ENCODE data around the gene PIKFYVE. TPM values are rescaled to one million over a fixed set of nuclear protein-coding genes. Genes with fewer than 3 reads are reported as not detected.
"Not testable (repeated sequence)": the region's sequence is repeated elsewhere in the genome, so short reads cannot be mapped to it uniquely, and the experiment has no call there.

PIKFYVE gene
- total and polyA plus RNA-seq, 3 experiments from 2014 or later: 7.0 to 14.8 (median 14.1) TPM

DNA sequence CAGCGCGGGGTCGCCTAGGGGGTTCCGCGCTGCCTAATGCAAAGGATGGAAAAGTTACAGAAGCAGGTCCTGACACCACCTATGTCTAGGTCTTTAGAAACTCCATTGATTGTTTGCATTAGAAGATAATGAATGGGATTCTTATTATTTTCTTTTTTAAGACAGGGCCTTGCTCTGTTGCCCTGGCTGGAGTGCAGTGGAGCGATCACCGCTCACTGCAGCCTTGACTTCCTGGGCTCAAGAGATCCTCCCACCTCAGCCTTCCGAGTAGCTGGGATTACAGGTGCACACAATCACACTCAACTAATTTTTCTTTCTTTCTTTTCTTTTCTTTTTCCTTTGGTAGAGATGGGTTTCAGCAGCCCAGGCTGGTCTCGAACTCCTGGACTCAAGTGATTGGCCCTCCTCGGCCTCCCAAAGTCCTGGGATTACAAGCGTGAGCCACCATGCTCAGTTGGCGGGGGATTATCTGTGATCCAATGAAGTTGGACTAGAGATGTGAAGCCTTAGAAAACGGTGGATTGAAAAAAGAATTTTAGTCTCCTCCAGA, 10.4 kb upstream of the PIKFYVE start:
- peak overlapping the region; percentile 97 to 100 (median 99) for H3K4me3 Mint-ChIP-seq
- H3K36me3 Mint-ChIP-seq: peaks cover 0 to 33% (median 8%) of the 10 kb centered on the region in 3 donors
- H3K9me3 Mint-ChIP-seq: no peaks in the 10 kb centered on the region
- Histone ChIP-seq H3K36me3 (ENCODE audit: insufficient read depth, low read length) (no peaks in the 10 kb centered on the region), H3K27me3 (ENCODE audit: insufficient read depth, low read length, poor library complexity, severe bottlenecking) (no peaks in the 10 kb centered on the region), H3K4me3 (ENCODE audit: low read length) (peak overlapping the region; percentile 88), H3K4me1 (ENCODE audit: insufficient read depth, low read length) (peaks cover 12% of the 10 kb centered on the region), H3K9me3 (ENCODE audit: low read length) (no peaks in the 10 kb centered on the region), H3K27ac (ENCODE audit: low read depth, low read length) (no peak overlapping the region)
- no peaks in the 10 kb centered on the region for H3K27me3 Mint-ChIP-seq
- peak in 1 of 5 donors; percentile 13 for DNase-seq
- ChIA-PET CTCF (interaction anchor here (6.6 kb wide), 1 partner anchor 12 kb away, joined by 89 read pairs; the partner anchor contains the start of gene PIKFYVE), POLR2A (interaction anchor here (1.5 to 2.9 kb wide), 2 partner anchors 10 to 13 kb away, joined by 6 to 26 read pairs; partner anchors contain the start of gene PIKFYVE)
- peaks cover 19 to 31% (median 25%) of the 10 kb centered on the region in 3 donors for H3K4me1 Mint-ChIP-seq
- H3K27ac Mint-ChIP-seq: peak overlapping the region in 7 of 8 donors; percentile 79 to 96 (median 86)

- Mint-ChIP-seq H3K36me3 (peaks cover 0 to 27% (median 6%) of the 10 kb centered on the region in 3 donors), H3K27ac (peak overlapping the region in 1 of 8 donors; percentile 74), H3K27me3 (no peaks in the 10 kb centered on the region), H3K4me1 (peaks cover 19 to 31% (median 25%) of the 10 kb centered on the region in 3 donors), H3K4me3 (peak overlapping the region in 6 of 7 donors; percentile 97 to 100 (median 100)), H3K9me3 (no peaks in the 10 kb centered on the region)
- Histone ChIP-seq H3K36me3 (ENCODE audit: insufficient read depth, low read length) (no peaks in the 10 kb centered on the region), H3K4me3 (ENCODE audit: low read length) (no peak overlapping the region), H3K9me3 (ENCODE audit: low read length) (no peaks in the 10 kb centered on the region), H3K4me1 (ENCODE audit: insufficient read depth, low read length) (peaks cover 12% of the 10 kb centered on the region), H3K27ac (ENCODE audit: low read depth, low read length) (no peak overlapping the region), H3K27me3 (ENCODE audit: insufficient read depth, low read length, poor library complexity, severe bottlenecking) (no peaks in the 10 kb centered on the region)
- DNase-seq: no peak
- ChIA-PET POLR2A (no interaction called here), CTCF (interaction anchor here (6.6 kb wide), 1 partner anchor 12 kb away, joined by 89 read pairs; the partner anchor contains the start of gene PIKFYVE)
Observed at GRCh38 chr2:208256192-208256782, 9.8 kb upstream of the PIKFYVE start.

DNA sequence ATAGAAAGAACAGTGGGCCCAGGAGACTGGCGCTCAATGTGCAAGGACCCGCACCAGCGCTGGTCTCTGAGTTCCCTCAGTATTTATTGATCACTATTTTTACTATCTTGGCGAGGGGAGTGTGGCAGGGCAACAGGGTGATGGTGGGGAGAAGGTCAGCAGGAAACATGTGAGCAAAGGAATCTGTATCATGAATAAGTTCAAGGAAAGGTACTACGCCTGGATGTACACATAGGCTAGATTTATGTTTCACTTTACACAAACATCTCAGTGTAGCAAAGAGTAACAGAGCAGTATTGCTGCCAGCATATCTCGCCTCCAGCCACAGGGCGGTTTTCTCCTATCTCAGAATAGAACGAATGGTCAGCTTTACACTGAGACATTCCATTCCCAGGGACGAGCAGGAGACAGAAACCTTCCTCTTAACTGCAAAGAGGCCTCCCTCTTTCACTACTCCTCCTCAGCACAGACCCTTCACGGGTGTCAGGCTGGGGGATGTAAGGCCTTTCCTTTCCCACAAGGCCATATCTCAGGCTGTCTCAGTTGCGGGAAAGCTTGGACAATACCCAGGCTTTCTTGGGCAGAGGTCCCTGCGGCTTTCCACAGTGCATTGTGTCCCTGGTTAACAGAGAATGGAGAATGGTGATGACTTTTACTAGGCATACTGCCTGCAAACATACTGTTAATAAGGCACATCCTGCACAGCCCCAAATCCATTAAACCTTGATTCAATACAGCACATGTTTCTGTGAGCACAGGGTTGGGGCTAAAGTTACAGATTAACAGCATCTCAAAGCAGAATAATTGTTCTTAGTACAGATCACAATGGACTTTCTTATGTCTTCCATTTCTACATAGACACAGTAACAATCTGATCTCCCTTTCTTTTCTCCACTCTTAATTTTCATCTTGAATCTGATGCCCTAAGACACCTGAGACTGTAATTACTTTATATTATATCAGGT, 8.9 kb upstream of the PIKFYVE start:
- H3K27me3 ChIP-seq (ENCODE audit: insufficient read depth, low read length, poor library complexity, severe bottlenecking); H3K36me3 ChIP-seq (ENCODE audit: insufficient read depth, low read length); DNase-seq; POLR2A ChIA-PET; H3K27ac ChIP-seq (ENCODE audit: low read depth, low read length); H3K4me3 ChIP-seq (ENCODE audit: low read length); H3K27me3 Mint-ChIP-seq; H3K9me3 Mint-ChIP-seq; H3K9me3 ChIP-seq (ENCODE audit: low read length): not testable (repeated sequence)
- Mint-ChIP-seq H3K27ac (peak overlapping the region in 1 of 8 donors; percentile 3), H3K36me3 (peaks cover 0 to 20% (median 4%) of the 10 kb centered on the region in 3 donors), H3K4me3 (peak overlapping the region in 6 of 7 donors; percentile 4 to 99 (median 55)), H3K4me1 (peaks cover 19 to 30% (median 23%) of the 10 kb centered on the region in 3 donors)
- H3K4me1 ChIP-seq (ENCODE audit: insufficient read depth, low read length): peaks cover 12% of the 10 kb centered on the region
- CTCF ChIA-PET: interaction anchor here (1.4 to 6.6 kb wide), 2 partner anchors 9 to 11 kb away, joined by 7 to 89 read pairs; partner anchors contain the start of gene PIKFYVE

DNA sequence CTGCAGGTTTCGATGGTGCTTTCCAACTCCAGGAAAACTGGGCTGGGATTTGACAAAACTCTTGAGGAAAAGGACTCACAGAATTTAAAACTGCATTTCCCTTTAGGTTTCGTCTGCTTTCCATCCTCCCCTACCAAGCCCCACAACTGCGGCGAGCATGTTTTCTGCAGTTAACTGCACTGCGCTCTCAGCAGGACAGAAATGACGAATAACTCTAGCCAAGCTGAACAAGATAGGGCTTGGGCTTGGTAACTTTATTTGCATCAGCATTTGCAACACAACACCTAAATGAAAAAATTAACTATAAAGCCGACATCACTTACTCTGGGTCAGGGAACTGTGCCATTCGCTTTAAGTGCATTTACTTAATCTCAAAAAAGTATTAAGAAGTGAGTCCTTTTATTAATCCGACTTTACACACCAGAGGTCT, 669 bp upstream of the PIKFYVE start:
- peak overlapping the region; percentile 95 for H3K4me3 ChIP-seq (ENCODE audit: low read length)
- Mint-ChIP-seq H3K9me3 (no peaks in the 10 kb centered on the region), H3K4me3 (peak overlapping the region; percentile 87 to 97 (median 95)), H3K36me3 (peaks cover 0 to 17% (median 0%) of the 10 kb centered on the region in 3 donors), H3K27ac (peak overlapping the region; percentile 81 to 99 (median 95)), H3K27me3 (no peaks in the 10 kb centered on the region), H3K4me1 (peaks cover 43 to 60% (median 52%) of the 10 kb centered on the region in 3 donors)
- peaks cover 25% of the 10 kb centered on the region for H3K4me1 ChIP-seq (ENCODE audit: insufficient read depth, low read length)
- no peaks in the 10 kb centered on the region for H3K27me3 ChIP-seq (ENCODE audit: insufficient read depth, low read length, poor library complexity, severe bottlenecking)
- peak; percentile 15 to 68 (median 58) for DNase-seq
- ChIA-PET CTCF (interaction anchor here (0.8 to 8.0 kb wide), 2 partner anchors 12 to 89 kb away, joined by 3 to 89 read pairs; partner anchors contain the start of gene IDH1), POLR2A (interaction anchor here (1.2 to 3.2 kb wide), 2 partner anchors 11 to 640 kb away, joined by 5 to 26 read pairs; partner anchors contain the start of genes IDH1 and METTL21A)
- no peaks in the 10 kb centered on the region for H3K9me3 ChIP-seq (ENCODE audit: low read length)
- H3K27ac ChIP-seq (ENCODE audit: low read depth, low read length): peak overlapping the region; percentile 82
- H3K36me3 ChIP-seq (ENCODE audit: insufficient read depth, low read length): no peaks in the 10 kb centered on the region

GRCh38 chr2:208266553-208266893, 468 bp downstream of the PIKFYVE start:
- Histone ChIP-seq H3K27me3 (ENCODE audit: insufficient read depth, low read length, poor library complexity, severe bottlenecking) (no peaks in the 10 kb centered on the region), H3K4me3 (ENCODE audit: low read length) (peak overlapping the region; percentile 95), H3K36me3 (ENCODE audit: insufficient read depth, low read length) (peaks cover 4% of the 10 kb centered on the region), H3K4me1 (ENCODE audit: insufficient read depth, low read length) (peaks cover 25% of the 10 kb centered on the region), H3K9me3 (ENCODE audit: low read length) (no peaks in the 10 kb centered on the region), H3K27ac (ENCODE audit: low read depth, low read length) (peak overlapping the region; percentile 82)
- ChIA-PET POLR2A (interaction anchor here (0.9 to 3.2 kb wide), 3 partner anchors 12 to 1501 kb away, joined by 3 to 26 read pairs (median 5); partner anchors contain the start of genes FASTKD2, IDH1, MDH1B and METTL21A), CTCF (interaction anchor here (1.7 to 8.0 kb wide), 2 partner anchors 9 to 13 kb away, joined by 7 to 89 read pairs; partner anchors contain the start of gene IDH1)
- no peak for DNase-seq
- Mint-ChIP-seq H3K4me1 (peaks cover 48 to 68% (median 57%) of the 10 kb centered on the region in 3 donors), H3K36me3 (peaks cover 3 to 21% (median 4%) of the 10 kb centered on the region in 3 donors), H3K27ac (peak overlapping the region; percentile 81 to 99 (median 94)), H3K9me3 (no peaks in the 10 kb centered on the region), H3K4me3 (peak overlapping the region; percentile 87 to 97 (median 95)), H3K27me3 (no peaks in the 10 kb centered on the region)

DNA sequence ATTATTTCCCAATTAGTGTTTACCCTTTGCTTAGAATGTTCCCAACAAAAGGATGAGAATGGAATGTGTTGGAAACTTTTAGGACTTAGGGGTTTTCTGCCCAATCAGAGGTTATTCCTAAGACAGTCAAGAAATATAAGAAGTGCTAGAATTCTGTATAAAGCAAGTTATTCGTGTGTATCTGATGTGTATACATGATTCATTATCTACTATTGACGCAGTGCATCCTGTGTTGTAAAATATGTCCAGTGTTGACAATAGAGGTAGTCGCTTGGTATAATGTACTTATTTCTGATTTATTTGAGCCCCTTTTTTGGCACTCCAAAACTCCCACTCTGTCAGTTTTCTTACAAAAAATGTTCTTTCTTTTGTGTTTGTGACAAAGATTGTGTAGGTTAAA, 881 bp downstream of the PIKFYVE start:
- Mint-ChIP-seq H3K9me3 (no peaks in the 10 kb centered on the region), H3K27ac (peak overlapping the region; percentile 81 to 99 (median 94)), H3K36me3 (peaks cover 3 to 23% (median 5%) of the 10 kb centered on the region in 3 donors), H3K27me3 (no peaks in the 10 kb centered on the region), H3K4me1 (peaks cover 49 to 70% (median 59%) of the 10 kb centered on the region in 3 donors), H3K4me3 (peak overlapping the region; percentile 87 to 97 (median 95))
- POLR2A ChIA-PET: interaction anchor here (0.9 to 3.2 kb wide), 2 partner anchors 13 to 1502 kb away, joined by 3 to 26 read pairs; partner anchors contain the start of genes FASTKD2, IDH1 and MDH1B
- H3K4me3 ChIP-seq (ENCODE audit: low read length): peak overlapping the region; percentile 95
- peaks cover 5% of the 10 kb centered on the region for H3K36me3 ChIP-seq (ENCODE audit: insufficient read depth, low read length)
- peaks cover 25% of the 10 kb centered on the region for H3K4me1 ChIP-seq (ENCODE audit: insufficient read depth, low read length)
- H3K9me3 ChIP-seq (ENCODE audit: low read length): no peaks in the 10 kb centered on the region
- DNase-seq: no peak
- peak overlapping the region; percentile 82 for H3K27ac ChIP-seq (ENCODE audit: low read depth, low read length)
- CTCF ChIA-PET: interaction anchor here (1.7 to 8.0 kb wide), 2 partner anchors 9 to 13 kb away, joined by 7 to 89 read pairs; partner anchors contain the start of gene IDH1
- no peaks in the 10 kb centered on the region for H3K27me3 ChIP-seq (ENCODE audit: insufficient read depth, low read length, poor library complexity, severe bottlenecking)

DNA sequence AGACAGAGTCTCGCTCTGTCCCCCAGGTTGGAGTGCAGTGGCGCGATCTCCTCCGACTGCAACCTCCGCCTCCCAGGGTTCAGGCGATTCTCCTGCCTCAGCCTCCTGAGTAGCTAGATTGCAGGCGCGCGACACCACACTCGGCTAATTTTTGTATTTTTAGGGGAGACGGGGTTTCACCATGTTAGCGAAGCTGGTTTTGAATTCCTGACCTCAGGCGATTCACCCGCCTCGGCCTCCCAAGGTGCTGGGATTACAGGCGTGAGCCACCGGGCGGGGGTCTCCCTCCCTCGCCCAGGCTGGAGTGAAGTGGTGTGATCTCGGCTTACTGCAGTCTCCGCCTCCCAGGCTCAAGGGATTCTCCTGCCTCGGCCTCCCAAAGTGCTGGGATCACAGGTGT, 1.5 kb downstream of the PIKFYVE start:
- Histone ChIP-seq H3K4me1 (ENCODE audit: insufficient read depth, low read length) (peaks cover 25% of the 10 kb centered on the region), H3K27ac (ENCODE audit: low read depth, low read length) (peak overlapping the region; percentile 82)
- Mint-ChIP-seq H3K4me3 (peak overlapping the region; percentile 71 to 97 (median 87)), H3K36me3 (peaks cover 3 to 28% (median 5%) of the 10 kb centered on the region in 3 donors), H3K27ac (peak overlapping the region in 5 of 8 donors; percentile 40 to 98 (median 89)), H3K4me1 (peaks cover 52 to 70% (median 59%) of the 10 kb centered on the region in 3 donors)
- H3K9me3 Mint-ChIP-seq; H3K9me3 ChIP-seq (ENCODE audit: low read length); H3K4me3 ChIP-seq (ENCODE audit: low read length); H3K36me3 ChIP-seq (ENCODE audit: insufficient read depth, low read length); DNase-seq; H3K27me3 ChIP-seq (ENCODE audit: insufficient read depth, low read length, poor library complexity, severe bottlenecking); H3K27me3 Mint-ChIP-seq: not testable (repeated sequence)
- ChIA-PET CTCF (interaction anchor here (1.7 to 8.0 kb wide), 2 partner anchors 10 to 14 kb away, joined by 7 to 89 read pairs; partner anchors contain the start of gene IDH1), POLR2A (interaction anchor here (0.7 to 3.2 kb wide), 2 partner anchors 13 to 642 kb away, joined by 3 to 26 read pairs; partner anchors contain the start of gene IDH1)
